ENCODE measurements around the gene ST3GAL2. TPM values are rescaled to one million over a fixed set of nuclear protein-coding genes. Genes with fewer than 3 reads are reported as not detected.

The ST3GAL2 gene
- total and polyA plus RNA-seq, 10 of the 15 experiments (the other 5 are each of a cell fraction or from before 2014, with no cell fraction given): 0.95 to 61.7 (median 25.9) TPM

GRCh38 chr16:70478912-70479341 lies 40.0 kb upstream of the ST3GAL2 start:
- no TSS peak for BruUV-seq (replicated peaks)
- POLR2A ChIA-PET: interaction anchor here (2.6 kb wide), 1 partner anchor 42 kb away, joined by 11 read pairs; the partner anchor contains the start of gene ST3GAL2

DNA sequence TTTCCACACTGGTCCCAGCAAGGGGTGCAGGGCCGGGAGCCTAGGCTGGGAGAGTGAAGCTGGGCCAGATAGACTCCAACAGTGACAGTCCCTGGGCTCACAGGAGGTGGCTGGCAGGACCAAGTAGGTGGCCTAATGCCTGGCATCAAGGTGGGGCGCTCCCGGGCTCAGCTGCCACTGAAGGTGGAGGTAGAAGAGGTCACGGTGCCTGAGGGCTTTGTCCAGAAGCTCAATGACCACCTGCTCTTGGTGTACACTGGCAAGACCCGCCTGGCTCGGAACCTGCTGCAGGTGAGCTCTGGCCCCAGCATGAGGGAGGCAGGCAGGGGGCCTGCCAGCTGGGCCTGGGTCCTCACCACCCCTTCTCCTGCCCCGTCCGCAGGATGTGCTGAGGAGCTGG lies 39.3 kb upstream of the ST3GAL2 start:
- SMC1A ChIA-PET (ENCODE audit: uncharacterized antibody, unreplicated experiment): interaction anchor here (0.7 to 3.3 kb wide), 10 partner anchors 8 to 98 kb away, joined by 3 to 11 read pairs (median 4); partner anchors contain the start of genes COG4 and ST3GAL2
- 100% methylated on average over 8 of the region's 8 CpGs for WGBS (ENCODE audit: insufficient coverage, insufficient replicate concordance, low lambda C conversion rate, missing lambda C conversion rate)
- H3K36me3 ChIP-seq (ENCODE audit: control insufficient read depth in 2 of 2, insufficient read depth in 2 of 2, low read length in 1 of 2): peaks cover 13 to 24% of the 10 kb centered on the region in 2 experiments
- TF ChIP-seq MXI1 (IDR thresholded peaks at IDR 0.05; ENCODE audit: low read depth, low read length) (no peak), GABPA (IDR thresholded peaks at IDR 0.05; ENCODE audit: low read depth) (no peak), MTA3 (IDR thresholded peaks at IDR 0.05; ENCODE audit: borderline replicate concordance, low read length) (no peak), SMC3 (IDR thresholded peaks at IDR 0.05; ENCODE audit: borderline replicate concordance, low read length) (no peak), SMAD1 (IDR thresholded peaks at IDR 0.05; ENCODE audit: low read depth, partially characterized antibody) (no peak), MYC (IDR thresholded peaks at IDR 0.05; ENCODE audit: insufficient read depth, insufficient read length, insufficient replicate concordance, low read length, severe bottlenecking) (no peak), STAT1 (conservative IDR thresholded peaks at IDR 0.05) (no peak), SMAD5 (IDR thresholded peaks at IDR 0.05; ENCODE audit: low read depth) (no peak), JUND (IDR thresholded peaks at IDR 0.05; ENCODE audit: low read depth, low read length) (no peak), BCLAF1 (IDR thresholded peaks at IDR 0.05) (no peak)

More at GRCh38 chr16:70478912-70479341, 40.0 kb upstream of the ST3GAL2 start:
- no peak for DNase-seq (ENCODE audit: low read depth, low spot score)
- ATAC-seq: no peak
- no peaks in the 10 kb centered on the region for H3K27me3 ChIP-seq (replicated peaks in 1 of 2; ENCODE audit: control insufficient read depth in 2 of 2, insufficient read depth in 2 of 2, low read length in 1 of 2)
- H3K9ac ChIP-seq (ENCODE audit: control insufficient read depth, insufficient read depth, low read length): no peak overlapping the region
- H3K36me3 ChIP-seq (ENCODE audit: control insufficient read depth in 2 of 2, insufficient read depth in 2 of 2, low read length in 1 of 2): peaks cover 17 to 28% of the 10 kb centered on the region in 2 experiments
- H3K4me2 ChIP-seq (ENCODE audit: control insufficient read depth, insufficient read depth): no peak overlapping the region
- in situ Hi-C loops (cut with MboI) (no loop called here), intact Hi-C loops (cut with micrococcal nuclease; ENCODE audit: unreplicated experiment) (no loop called here)
- H2AFZ ChIP-seq (ENCODE audit: control insufficient read depth, low read depth, low read length): no peak overlapping the region
- 0 out of 2 replicates have a peak, but pooled peaks have one; percentile 4 for TF ChIP-seq POLR2A (IDR thresholded peaks at IDR 0.05; ENCODE audit: low read depth, low read length)
- no peak for TF ChIP-seq SMC3 (IDR thresholded peaks at IDR 0.05; ENCODE audit: borderline replicate concordance, low read length)
- SMC1A ChIA-PET (ENCODE audit: uncharacterized antibody, unreplicated experiment): interaction anchor here (3.3 kb wide), 1 partner anchor 99 kb away, joined by 11 read pairs; no protein-coding TSS in a partner anchor
- no peaks in the 10 kb centered on the region for H3K79me2 ChIP-seq (ENCODE audit: control insufficient read depth, insufficient read depth, low read length)
- no peaks in the 10 kb centered on the region for H3K9me3 ChIP-seq (replicated peaks; ENCODE audit: control insufficient read depth, insufficient read depth, low read length)
- no peak overlapping the region for H3K4me3 ChIP-seq
- 91% methylated on average over 10 of the region's 10 CpGs for WGBS (ENCODE audit: insufficient coverage, insufficient replicate concordance, low lambda C conversion rate, missing lambda C conversion rate)
- no peak for FAIRE-seq
- H3K4me1 ChIP-seq (ENCODE audit: control insufficient read depth, insufficient read depth, low read length): peaks cover 35% of the 10 kb centered on the region
- CTCF ChIA-PET: interaction anchor here (0.9 to 1.4 kb wide), 3 partner anchors 46 to 85 kb away, joined by 3 to 4 read pairs (median 4); no protein-coding TSS in a partner anchor
- RAD21 ChIA-PET (ENCODE audit: unreplicated experiment): no interaction called here
- no peaks in the 10 kb centered on the region for H4K20me1 ChIP-seq (ENCODE audit: control insufficient read depth, insufficient read depth)
- H3K27ac ChIP-seq (ENCODE audit: control insufficient read depth, insufficient read depth): no peak overlapping the region

More for the DNA sequence above, 39.3 kb upstream of the ST3GAL2 start:
- H3K27ac ChIP-seq (ENCODE audit: control insufficient read depth, insufficient read depth): peak overlapping the region; percentile 84
- in situ Hi-C loops (cut with MboI) (no loop called here), intact Hi-C loops (cut with micrococcal nuclease; ENCODE audit: unreplicated experiment) (no loop called here)
- no peak overlapping the region for H3K4me2 ChIP-seq (ENCODE audit: control insufficient read depth, insufficient read depth)
- ChIA-PET CTCF (interaction anchor here (0.7 to 1.4 kb wide), 5 partner anchors 45 to 84 kb away, joined by 3 to 4 read pairs (median 3); no protein-coding TSS in a partner anchor), RAD21 (ENCODE audit: unreplicated experiment) (interaction anchor here (1.0 to 3.2 kb wide), 6 partner anchors 17 to 113 kb away, joined by 3 to 19 read pairs (median 4); no protein-coding TSS in a partner anchor), POLR2A (interaction anchor here (1.2 to 2.6 kb wide), 4 partner anchors 41 to 327 kb away, joined by 3 to 16 read pairs (median 10); partner anchors contain the start of gene ST3GAL2)
- DNase-seq (ENCODE audit: low read depth, low spot score) (no peak), ATAC-seq (no peak), FAIRE-seq (no peak)
- BruUV-seq (replicated peaks): no TSS peak
- H3K9me3 ChIP-seq (replicated peaks; ENCODE audit: control insufficient read depth, insufficient read depth, low read length): no peaks in the 10 kb centered on the region
- no peak overlapping the region for H3K4me3 ChIP-seq
- H3K79me2 ChIP-seq (ENCODE audit: control insufficient read depth, insufficient read depth, low read length): no peaks in the 10 kb centered on the region
- peaks cover 27% of the 10 kb centered on the region for H3K4me1 ChIP-seq (ENCODE audit: control insufficient read depth, insufficient read depth, low read length)
- no peak overlapping the region for H2AFZ ChIP-seq (ENCODE audit: control insufficient read depth, low read depth, low read length)
- no peaks in the 10 kb centered on the region for H3K27me3 ChIP-seq (replicated peaks in 1 of 2; ENCODE audit: control insufficient read depth in 2 of 2, insufficient read depth in 2 of 2, low read length in 1 of 2)
- H3K9ac ChIP-seq (ENCODE audit: control insufficient read depth, insufficient read depth, low read length): no peak overlapping the region
- H4K20me1 ChIP-seq (ENCODE audit: control insufficient read depth, insufficient read depth): no peaks in the 10 kb centered on the region

Data from GM12878 (cell line).